Retinal pigment epithelial cell (primary cell): ENCODE results near the gene NT5DC1.
A peak's percentile ranks its signal among the peaks of the same experiment; 100 is the strongest.

Source experiments
- DNase-seq: peaks from one replicate; pipeline ENCODE4 v3.0.0-alpha.2; 2010; ENCODE audit warnings: low read depth
- H3K4me3 ChIP-seq: 2 replicates; pipeline ENCODE4 v1.5.1; 2011; ENCODE audit warnings: mild to moderate bottlenecking, low read length, control low read depth, moderate library complexity
- TF ChIP-seq, protein P1 (sequence below): conservative IDR thresholded peaks from 2 replicates; pipeline ENCODE4 v1.5.1; 2011; ENCODE audit warnings: low read depth, low read length, control low read depth, inconsistent platforms

Gene NT5DC1

DNA sequence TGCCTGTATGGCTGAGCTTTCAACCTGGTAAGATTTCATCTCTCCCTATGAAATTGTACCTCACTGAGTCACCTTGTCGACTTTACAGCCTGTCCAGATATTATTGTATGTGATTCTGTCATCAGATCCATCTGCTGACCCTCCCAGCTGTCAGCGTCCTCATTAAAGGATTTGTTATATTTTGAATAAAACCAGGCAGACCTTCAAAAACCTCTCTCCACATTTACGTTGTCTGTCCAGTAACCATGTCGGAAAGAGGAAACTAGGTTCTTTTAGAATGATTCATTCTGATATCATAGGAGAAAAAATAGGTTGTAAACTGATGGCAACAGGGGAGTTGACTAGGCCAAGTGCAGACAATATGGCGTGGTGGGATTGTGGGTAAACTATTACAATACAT is 114.8 kb downstream of the NT5DC1 start:
- H3K4me3 ChIP-seq = no peak overlapping the region
- no peak for DNase-seq
- TF ChIP-seq, protein P1, sequence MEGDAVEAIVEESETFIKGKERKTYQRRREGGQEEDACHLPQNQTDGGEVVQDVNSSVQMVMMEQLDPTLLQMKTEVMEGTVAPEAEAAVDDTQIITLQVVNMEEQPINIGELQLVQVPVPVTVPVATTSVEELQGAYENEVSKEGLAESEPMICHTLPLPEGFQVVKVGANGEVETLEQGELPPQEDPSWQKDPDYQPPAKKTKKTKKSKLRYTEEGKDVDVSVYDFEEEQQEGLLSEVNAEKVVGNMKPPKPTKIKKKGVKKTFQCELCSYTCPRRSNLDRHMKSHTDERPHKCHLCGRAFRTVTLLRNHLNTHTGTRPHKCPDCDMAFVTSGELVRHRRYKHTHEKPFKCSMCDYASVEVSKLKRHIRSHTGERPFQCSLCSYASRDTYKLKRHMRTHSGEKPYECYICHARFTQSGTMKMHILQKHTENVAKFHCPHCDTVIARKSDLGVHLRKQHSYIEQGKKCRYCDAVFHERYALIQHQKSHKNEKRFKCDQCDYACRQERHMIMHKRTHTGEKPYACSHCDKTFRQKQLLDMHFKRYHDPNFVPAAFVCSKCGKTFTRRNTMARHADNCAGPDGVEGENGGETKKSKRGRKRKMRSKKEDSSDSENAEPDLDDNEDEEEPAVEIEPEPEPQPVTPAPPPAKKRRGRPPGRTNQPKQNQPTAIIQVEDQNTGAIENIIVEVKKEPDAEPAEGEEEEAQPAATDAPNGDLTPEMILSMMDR = no peak

DNA sequence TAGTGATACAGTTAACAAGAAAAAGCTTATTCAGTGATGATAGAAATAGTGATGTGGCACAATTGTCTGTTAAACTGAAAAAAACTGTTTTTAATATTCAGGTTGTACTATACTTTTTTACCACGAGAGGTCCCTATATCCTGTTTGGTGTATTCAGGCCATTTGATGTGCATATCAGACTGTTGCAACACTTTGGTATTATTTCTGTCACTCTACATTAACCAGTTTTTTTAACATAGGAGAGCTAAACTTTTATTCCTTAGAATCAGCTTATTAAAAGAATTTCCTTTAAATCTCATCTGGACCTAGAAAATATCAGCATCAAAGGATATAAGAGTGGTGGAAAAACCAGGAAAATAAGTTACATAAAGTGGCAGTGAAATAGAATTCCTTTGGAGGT is 116.4 kb downstream of the NT5DC1 start:
- TF ChIP-seq, protein P1 = peak; percentile 53
- DNase-seq = no peak
- H3K4me3 ChIP-seq = no peak overlapping the region

DNA sequence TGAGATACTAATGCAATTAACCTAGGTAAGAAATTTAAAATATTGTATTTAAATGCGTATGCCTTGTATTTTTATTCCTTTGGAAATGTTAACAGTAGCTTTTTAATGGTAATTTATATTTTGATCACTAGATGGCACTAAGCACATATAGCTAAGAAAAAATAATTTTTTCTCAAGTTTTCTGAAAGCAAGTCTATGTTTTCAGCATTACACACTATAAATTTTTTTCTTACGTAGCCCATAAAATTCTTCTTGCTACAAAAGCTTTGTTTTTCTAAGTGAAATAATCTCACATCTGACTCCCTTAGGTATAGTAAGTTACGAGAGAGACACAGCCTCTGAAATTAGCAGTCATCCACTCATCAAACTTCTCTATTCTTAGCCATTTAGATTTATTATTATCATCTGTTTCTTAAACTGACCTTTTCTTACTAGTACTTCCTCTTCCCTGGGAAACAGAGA is 117.5 kb downstream of the NT5DC1 start:
- TF ChIP-seq, protein P1 = no peak
- no peak for DNase-seq
- no peak overlapping the region for H3K4me3 ChIP-seq

DNA sequence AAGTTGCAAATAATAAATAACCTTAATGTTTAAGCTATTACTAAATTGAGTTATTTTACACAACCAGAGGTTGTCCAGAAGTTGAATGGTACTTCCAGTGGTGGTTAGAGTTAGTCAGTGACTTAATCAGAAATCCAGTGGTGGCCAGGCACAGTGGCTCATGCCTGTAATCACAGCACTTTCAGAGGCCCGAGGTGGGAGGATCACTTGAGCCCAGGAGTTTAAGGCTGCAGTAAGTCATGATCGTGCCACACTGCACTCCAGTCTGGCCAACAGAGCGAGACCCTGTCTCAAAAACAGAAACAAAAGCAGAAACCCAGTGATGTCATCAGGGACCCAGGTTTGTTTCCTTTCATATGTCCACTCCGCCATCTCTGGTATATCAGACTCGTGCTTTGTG is 118.2 kb downstream of the NT5DC1 start:
- DNase-seq = no peak
- TF ChIP-seq, protein P1 = no peak
- no peak overlapping the region for H3K4me3 ChIP-seq

DNA sequence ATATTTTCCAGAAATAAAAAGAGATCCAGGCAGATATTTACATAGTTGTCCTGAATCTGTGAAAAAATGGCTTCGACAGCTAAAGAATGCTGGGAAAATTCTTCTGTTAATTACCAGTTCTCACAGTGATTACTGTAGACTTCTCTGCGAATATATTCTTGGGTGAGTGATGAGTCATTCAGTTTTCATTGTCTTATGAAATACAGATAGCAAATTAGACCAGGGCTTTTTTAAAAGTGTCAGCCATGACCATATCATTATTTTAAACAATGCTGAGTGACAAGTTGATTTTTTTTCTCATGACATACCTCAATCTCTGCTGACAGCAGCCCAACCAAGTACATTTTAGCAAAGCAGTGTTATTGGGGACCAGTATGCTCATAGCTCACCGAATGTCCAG is 120.4 kb downstream of the NT5DC1 start:
- DNase-seq = peak; percentile 52
- H3K4me3 ChIP-seq = no peak overlapping the region
- TF ChIP-seq, protein P1 = no peak

DNA sequence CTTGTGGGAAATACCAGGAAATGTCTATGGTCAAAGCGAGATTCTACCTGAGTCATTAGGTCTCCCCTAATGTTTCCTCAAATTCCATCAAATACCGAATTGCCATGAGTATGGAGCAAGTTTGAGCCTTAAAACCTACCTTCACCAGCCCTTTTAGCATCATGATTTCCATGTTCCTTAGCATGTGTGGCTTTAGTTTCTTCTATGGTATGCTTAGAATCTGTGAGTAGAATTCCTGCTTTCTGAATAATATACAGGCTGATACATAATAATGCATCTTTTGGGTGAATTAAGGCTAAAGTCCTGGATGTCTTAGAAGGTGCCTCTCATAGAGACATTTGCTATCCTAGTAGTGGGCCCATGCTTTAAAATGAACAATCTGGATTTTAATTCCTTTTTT is 121.3 kb downstream of the NT5DC1 start:
- no peak overlapping the region for H3K4me3 ChIP-seq
- DNase-seq = no peak
- TF ChIP-seq, protein P1 = no peak

DNA sequence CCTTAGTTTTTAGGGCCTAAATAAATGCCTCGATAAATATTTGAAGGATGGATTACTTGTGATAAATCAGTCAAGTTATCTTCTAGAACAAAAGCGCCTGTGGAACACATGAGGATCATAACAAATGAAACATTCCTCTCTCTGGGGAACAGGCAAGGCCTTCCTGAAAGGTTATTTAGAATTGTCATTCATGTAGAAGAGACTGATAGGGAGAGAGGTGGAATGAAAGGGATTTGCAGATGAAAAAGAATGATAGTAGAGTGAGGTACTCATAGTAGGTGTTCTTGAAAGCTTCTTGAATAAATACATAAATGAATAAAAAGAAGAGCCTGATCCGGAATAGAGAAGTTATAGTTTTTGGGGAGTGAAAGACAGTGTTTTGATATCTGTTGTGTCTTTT is 122.7 kb downstream of the NT5DC1 start:
- no peak overlapping the region for H3K4me3 ChIP-seq
- TF ChIP-seq, protein P1 = no peak
- DNase-seq = no peak
